ENCODE data around the gene WDR70. TPM values are rescaled to one million over a fixed set of nuclear protein-coding genes. Genes with fewer than 3 reads are reported as not detected.
"Not testable (repeated sequence)": the region's sequence is repeated elsewhere in the genome, so short reads cannot be mapped to it uniquely, and the experiment has no call there.

WDR70 gene
- total RNA-seq, 6 experiments from 2014 or later = 24.0 to 29.7 (median 26.0) TPM

- H3K27me3 Mint-ChIP-seq (ENCODE audit: insufficient read depth) = no peaks in the 10 kb centered on the region; the same call in 1 of the 2 replicates
- DNase-seq = peak; percentile 57
- no peak overlapping the region for H3K4me3 Mint-ChIP-seq
- peaks cover 6% of the 10 kb centered on the region for H3K36me3 Mint-ChIP-seq (ENCODE audit: low read depth)
- H3K27ac Mint-ChIP-seq = peak overlapping the region; percentile 57; the same call in 1 of the 2 replicates
- peaks cover 73% of the 10 kb centered on the region for H3K4me1 Mint-ChIP-seq (ENCODE audit: low read depth)
- peak; percentile 99 for TF ChIP-seq CTCF (IDR thresholded peaks at IDR 0.05)
- peaks cover 13% of the 10 kb centered on the region for H3K9me3 Mint-ChIP-seq
These were observed 395.9 kb downstream of the WDR70 start for GRCh38 chr5:37774912-37775483.

- no peaks in the 10 kb centered on the region; the same call in none of the 2 replicates for H3K27me3 Mint-ChIP-seq (ENCODE audit: insufficient read depth)
- peak overlapping the region; percentile 65 for H3K4me3 Mint-ChIP-seq
- TF ChIP-seq CTCF (IDR thresholded peaks at IDR 0.05) = no peak
- peaks cover 13% of the 10 kb centered on the region for H3K9me3 Mint-ChIP-seq
- peaks cover 6% of the 10 kb centered on the region for H3K36me3 Mint-ChIP-seq (ENCODE audit: low read depth)
- peak; percentile 46 for DNase-seq
- peak overlapping the region; percentile 89 for H3K27ac Mint-ChIP-seq
- peaks cover 55% of the 10 kb centered on the region for H3K4me1 Mint-ChIP-seq (ENCODE audit: low read depth)
These were observed 397.7 kb downstream of the WDR70 start for GRCh38 chr5:37776826-37777225.

DNA sequence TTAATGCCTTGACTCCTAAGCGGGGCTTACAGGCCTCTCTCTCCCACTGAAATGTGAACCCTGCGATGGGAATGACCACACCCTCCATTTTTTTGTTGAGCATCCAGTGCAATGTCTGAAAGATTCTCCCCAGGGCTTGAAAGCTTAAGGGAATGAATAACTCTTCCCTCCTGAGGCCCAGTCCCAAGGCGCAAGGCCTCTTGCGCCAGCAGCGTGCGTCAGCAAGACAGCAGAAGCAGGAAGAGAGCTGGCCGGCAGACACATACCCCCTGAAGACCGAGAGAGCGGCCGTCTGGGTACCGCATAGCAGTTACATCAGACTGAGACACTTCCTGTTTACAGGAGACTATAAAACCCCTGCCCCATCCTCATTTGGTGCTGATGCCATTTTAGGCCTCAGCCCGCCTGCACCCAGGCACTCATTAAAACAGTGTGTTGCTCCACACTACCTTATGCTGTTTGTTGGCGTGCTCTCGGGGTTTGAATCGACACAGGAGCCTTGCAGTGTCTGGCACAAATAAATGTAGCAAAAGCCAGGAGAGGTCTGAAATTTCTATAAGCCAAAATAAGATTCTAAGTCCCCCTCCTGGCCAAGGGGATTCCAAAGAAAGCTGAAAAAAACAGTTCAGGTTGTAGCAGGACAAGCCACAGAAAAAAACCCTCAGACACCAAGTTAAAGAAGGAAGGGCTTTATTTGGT lies 398.5 kb downstream of the WDR70 start:
- H3K27me3 Mint-ChIP-seq (ENCODE audit: insufficient read depth) = no peaks in the 10 kb centered on the region; the same call in none of the 2 replicates
- peaks cover 47% of the 10 kb centered on the region for H3K4me1 Mint-ChIP-seq (ENCODE audit: low read depth)
- peak overlapping the region; percentile 89 for H3K27ac Mint-ChIP-seq
- H3K9me3 Mint-ChIP-seq = peaks cover 13% of the 10 kb centered on the region
- no peak for TF ChIP-seq CTCF (IDR thresholded peaks at IDR 0.05)
- peak overlapping the region; percentile 65; the same call in 1 of the 2 replicates for H3K4me3 Mint-ChIP-seq
- peak; percentile 16 for DNase-seq
- H3K36me3 Mint-ChIP-seq (ENCODE audit: low read depth) = peaks cover 6% of the 10 kb centered on the region

DNA sequence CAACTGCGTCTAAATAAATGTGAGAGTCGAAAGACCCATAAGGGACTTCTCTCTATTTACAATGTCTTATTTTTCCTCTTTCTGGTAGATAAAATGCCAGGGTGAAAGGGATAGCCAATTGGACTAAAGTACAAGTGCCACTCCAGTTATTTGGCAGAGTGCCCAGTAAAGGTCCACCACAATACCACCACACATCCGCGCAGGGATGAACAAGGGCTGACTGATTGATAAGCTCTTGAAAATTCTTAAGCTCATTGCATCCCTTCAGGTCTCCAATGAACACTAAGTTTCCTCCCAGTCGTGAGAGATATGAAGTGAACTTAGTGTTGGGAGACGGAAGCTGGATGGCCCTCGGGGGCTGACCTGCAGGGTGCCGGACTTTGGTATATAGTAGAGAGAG lies 402.3 kb downstream of the WDR70 start:
- not testable (repeated sequence) for DNase-seq; H3K36me3 Mint-ChIP-seq (ENCODE audit: low read depth); H3K27me3 Mint-ChIP-seq (ENCODE audit: insufficient read depth); H3K27ac Mint-ChIP-seq; H3K9me3 Mint-ChIP-seq; H3K4me3 Mint-ChIP-seq
- H3K4me1 Mint-ChIP-seq (ENCODE audit: low read depth) = peaks cover 27% of the 10 kb centered on the region

GRCh38 chr5:37786416-37786815 lies 407.3 kb downstream of the WDR70 start:
- Mint-ChIP-seq H3K27me3 (ENCODE audit: insufficient read depth) (no peaks in the 10 kb centered on the region), H3K4me1 (ENCODE audit: low read depth) (peaks cover 54% of the 10 kb centered on the region), H3K9me3 (no peaks in the 10 kb centered on the region), H3K4me3 (no peak overlapping the region), H3K27ac (peak overlapping the region; percentile 65), H3K36me3 (ENCODE audit: low read depth) (peaks cover 6% of the 10 kb centered on the region; the same call in 1 of the 2 replicates)
- no peak for DNase-seq
- no peak for TF ChIP-seq CTCF (IDR thresholded peaks at IDR 0.05)

GRCh38 chr5:37786862-37787519 lies 407.9 kb downstream of the WDR70 start:
- H3K27me3 Mint-ChIP-seq (ENCODE audit: insufficient read depth) = no peaks in the 10 kb centered on the region
- peaks cover 12% of the 10 kb centered on the region; the same call in 1 of the 2 replicates for H3K36me3 Mint-ChIP-seq (ENCODE audit: low read depth)
- DNase-seq = peak; percentile 74
- peak overlapping the region; percentile 65 for H3K27ac Mint-ChIP-seq
- H3K4me1 Mint-ChIP-seq (ENCODE audit: low read depth) = peaks cover 60% of the 10 kb centered on the region
- no peaks in the 10 kb centered on the region for H3K9me3 Mint-ChIP-seq
- no peak overlapping the region for H3K4me3 Mint-ChIP-seq
- no peak for TF ChIP-seq CTCF (IDR thresholded peaks at IDR 0.05)
